ENCODE measurements around the gene MTARC2. TPM values are rescaled to one million over a fixed set of nuclear protein-coding genes. Genes with fewer than 3 reads are reported as not detected.

The MTARC2 gene
- total and polyA plus RNA-seq, 2 donors (not counting 1 experiment from before 2014, with no cell fraction given), result 16.3 to 22.6 TPM

GRCh38 chr1:220747437-220748088, 559 bp upstream of the MTARC2 start:
- peak; percentile 22 for ATAC-seq (ENCODE audit: low read depth)
- CTCF ChIA-PET, result interaction anchor here (1.1 to 5.5 kb wide), 4 partner anchors 14 to 67 kb away, joined by 4 to 25 read pairs (median 14); no protein-coding TSS in a partner anchor

More at GRCh38 chr1:220747437-220748088, 559 bp upstream of the MTARC2 start:
- WGBS (ENCODE audit: insufficient coverage), result 39% methylated on average over 17 of the region's 18 CpGs
- Histone ChIP-seq H3K4me1 (ENCODE audit: control insufficient read depth in 2 of 2, insufficient read depth in 2 of 2, low read length in 2 of 2) (peaks cover 16 to 20% of the 10 kb centered on the region in 2 donors), H3K27ac (ENCODE audit: low read length in 2 of 2) (no peak overlapping the region), H3K27me3 (replicated peaks in 1 of 4; ENCODE audit: control extremely low read depth in 1 of 4, control insufficient read depth in 3 of 4, insufficient read depth in 4 of 4, low read length in 3 of 4) (peaks cover 0 to 34% (median 11%) of the 10 kb centered on the region in 4 experiments), H3K4me3 (ENCODE audit: control extremely low read depth in 1 of 5, extremely low read depth in 1 of 5, insufficient read depth in 1 of 5, low read depth in 2 of 5, low read length in 4 of 5) (peak overlapping the region in 4 of 5 experiments; percentile 42 to 65 (median 58)), H4K20me1 (ENCODE audit: control insufficient read depth, insufficient read depth, low read length, poor library complexity, severe bottlenecking) (no peaks in the 10 kb centered on the region), H2AFZ (ENCODE audit: insufficient read depth, low read depth, low read length, poor library complexity, severe bottlenecking) (peak overlapping the region; percentile 74), H3K4me2 (replicated peaks; ENCODE audit: low read depth, low read length, poor library complexity, severe bottlenecking) (peak overlapping the region; percentile 77), H3K36me3 (replicated peaks in 1 of 2; ENCODE audit: control extremely low read depth in 1 of 2, control insufficient read depth in 1 of 2, extremely low read depth in 1 of 2, insufficient read depth in 2 of 2, low read length in 1 of 2) (no peaks in the 10 kb centered on the region), H3K9me3 (ENCODE audit: control extremely low read depth in 1 of 3, control insufficient read depth in 2 of 3, insufficient read depth in 1 of 3, low read length in 2 of 3) (no peaks in the 10 kb centered on the region), H3K9ac (ENCODE audit: low read length) (peak overlapping the region; percentile 65), H3K79me2 (ENCODE audit: control insufficient read depth, insufficient read depth, low read length) (no peaks in the 10 kb centered on the region)
- H3K9me3 Mint-ChIP-seq (ENCODE audit: insufficient read depth), result no peaks in the 10 kb centered on the region
- peak overlapping the region; percentile 92 for H3K4me3 Mint-ChIP-seq
- H3K27ac Mint-ChIP-seq, result peak overlapping the region; percentile 51
- TF ChIP-seq CTCF (IDR thresholded peaks at IDR 0.05), result no peak
- no peak for TF ChIP-seq EZH2 (IDR thresholded peaks at IDR 0.05; ENCODE audit: borderline replicate concordance, insufficient read depth, low read depth, low read length, poor library complexity, severe bottlenecking)
- peaks cover 24% of the 10 kb centered on the region for H3K4me1 Mint-ChIP-seq
- H3K27me3 Mint-ChIP-seq, result peaks cover 42% of the 10 kb centered on the region
- no peak for DNase-seq
- intact Hi-C loops (cut with micrococcal nuclease), result loop anchor here (1.0 kb wide), 1 partner anchor 23 kb away; no protein-coding TSS in a partner anchor
- POLR2A ChIA-PET, result interaction anchor here (0.6 to 1.9 kb wide), 4 partner anchors 23 to 1029 kb away, joined by 3 to 9 read pairs (median 4); partner anchors contain the start of gene C1orf115

Measured in B cell (primary cell).